NOMO-1 treated with DMSO at 0.1 percent for 48 hours (cell line): ENCODE measurements around the gene GLB1L.
"Not testable (repeated sequence)": the region's sequence is repeated elsewhere in the genome, so short reads cannot be mapped to it uniquely, and the experiment has no call there.

ENCODE experiments used
- DNase-seq: peaks from one replicate; lab custom pipeline; 2025; ENCODE audit not compliant: unreplicated experiment; lab: John Stamatoyannopoulos, UW

GLB1L gene

DNA sequence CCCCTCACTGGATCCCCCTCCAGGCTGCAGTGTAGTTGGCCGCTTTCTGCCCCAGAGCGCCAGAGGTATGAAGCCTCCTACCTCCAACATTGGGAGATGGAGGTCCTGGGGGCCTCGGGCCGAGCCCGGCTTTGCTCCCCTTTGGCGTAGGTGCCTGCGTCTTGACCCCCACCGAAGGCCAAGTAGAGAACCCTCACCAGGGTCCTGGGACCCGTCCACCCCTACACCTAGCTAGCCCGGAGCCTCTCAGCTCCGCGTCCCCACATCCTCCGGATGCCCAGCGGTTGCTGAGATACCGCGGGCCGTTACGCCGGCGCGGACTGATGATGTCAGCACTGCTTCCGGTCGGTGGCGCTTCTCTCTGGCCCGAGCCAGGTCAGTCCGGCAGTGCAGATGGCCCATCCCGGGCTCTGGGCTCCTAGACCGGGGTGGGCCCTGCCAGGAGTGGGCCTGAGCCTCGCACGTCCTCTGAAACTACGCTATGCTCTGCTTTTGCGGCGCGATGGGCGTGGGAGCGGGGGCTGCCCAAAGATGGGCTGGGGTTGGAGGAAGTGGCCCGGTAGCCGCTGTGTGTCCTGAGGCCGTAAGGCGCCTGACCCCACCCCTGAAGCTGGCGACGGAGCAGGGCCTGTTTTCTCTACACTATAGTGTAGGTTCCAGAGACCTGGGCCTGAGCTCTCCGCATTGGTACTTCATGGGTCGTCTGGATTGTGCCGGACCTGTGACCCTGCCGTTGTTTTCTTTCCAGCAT lies at the start of gene GLB1L, which contains the start of gene STK16:
GLB1L (minus strand) TSS at position 297 of the 751 bp plus-strand sequence. CDS start 1,871 bp downstream, outside the sequence.
STK16 (plus strand) TSS at position 332 of the 751 bp plus-strand sequence. CDS start 521 bp downstream, outside the sequence.
- peak; percentile 74 for DNase-seq

DNA sequence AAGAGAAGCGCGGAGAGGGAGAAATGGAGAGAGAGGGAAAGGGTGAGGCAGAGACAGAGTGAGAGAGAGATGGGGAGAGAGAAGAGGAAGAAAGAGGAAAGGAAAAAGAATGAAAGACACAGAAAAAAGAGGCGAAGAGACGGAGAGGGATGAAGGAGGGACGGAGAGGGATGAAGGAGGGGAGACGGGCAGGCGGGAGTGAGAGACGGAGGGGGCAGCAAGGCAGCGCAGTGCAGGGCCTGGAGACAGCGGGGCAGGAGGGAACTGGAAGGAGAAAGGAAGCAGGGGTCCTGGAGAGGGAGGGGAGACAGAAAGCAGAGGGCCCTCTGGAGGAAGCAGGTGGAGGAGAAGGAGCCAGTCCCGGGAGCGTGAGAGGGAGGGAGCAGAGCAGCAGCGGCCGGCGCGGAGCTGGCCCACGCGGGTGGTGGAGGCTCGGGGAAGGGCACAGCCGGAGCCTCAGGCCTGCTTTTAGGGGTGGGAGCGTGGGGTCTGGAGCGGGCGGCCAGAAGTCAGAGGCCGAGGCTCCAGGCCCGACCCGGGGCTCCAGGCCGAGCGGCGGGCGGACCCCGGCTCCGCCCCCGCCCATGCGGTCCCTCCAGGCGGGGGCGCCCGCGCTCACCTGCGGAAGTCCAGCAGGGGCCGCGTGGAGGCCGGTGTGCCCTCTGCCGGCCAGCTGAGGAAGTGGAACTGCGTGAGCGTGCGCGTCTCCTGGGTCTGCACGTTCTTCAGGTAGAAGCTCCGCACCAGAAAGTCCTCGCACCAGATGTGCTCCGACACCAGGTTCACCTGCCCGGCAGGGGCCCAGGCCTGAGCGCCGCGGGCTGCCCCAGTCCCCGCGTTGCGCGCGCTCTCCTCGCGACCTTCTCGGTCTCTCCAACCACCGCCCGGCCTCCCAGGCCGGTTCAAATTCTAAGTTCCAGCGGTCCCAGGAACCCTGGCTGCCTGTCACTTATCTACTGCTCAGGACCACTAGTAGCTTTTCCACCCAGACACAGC lies 49.4 kb upstream of the GLB1L start:
- DNase-seq, result peak; percentile 72

DNA sequence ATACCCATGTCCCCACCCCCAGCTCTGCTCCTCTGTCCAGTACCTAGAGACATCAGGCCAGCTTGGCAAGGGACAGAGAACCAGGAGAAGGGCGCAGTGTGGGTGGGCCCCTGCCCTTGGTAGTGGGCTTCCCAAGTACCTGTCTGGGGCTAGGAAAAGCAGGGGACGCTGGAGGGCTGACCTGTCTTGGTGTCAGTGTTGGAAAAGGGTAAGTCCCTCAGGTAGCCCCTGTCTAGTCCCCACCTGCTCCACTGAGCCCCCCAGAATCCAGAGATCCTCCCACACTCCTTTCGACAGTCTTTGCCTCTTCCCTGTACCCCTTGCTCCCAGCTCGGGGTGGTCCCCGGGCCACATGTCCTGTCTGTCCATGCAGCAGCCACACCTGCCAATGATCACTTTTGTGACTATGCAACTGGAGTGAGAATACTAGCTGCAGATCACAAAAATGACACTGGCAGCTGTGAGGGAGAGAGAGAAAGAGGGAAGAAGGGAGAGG lies 48.5 kb upstream of the GLB1L start:
- no peak for DNase-seq

DNA sequence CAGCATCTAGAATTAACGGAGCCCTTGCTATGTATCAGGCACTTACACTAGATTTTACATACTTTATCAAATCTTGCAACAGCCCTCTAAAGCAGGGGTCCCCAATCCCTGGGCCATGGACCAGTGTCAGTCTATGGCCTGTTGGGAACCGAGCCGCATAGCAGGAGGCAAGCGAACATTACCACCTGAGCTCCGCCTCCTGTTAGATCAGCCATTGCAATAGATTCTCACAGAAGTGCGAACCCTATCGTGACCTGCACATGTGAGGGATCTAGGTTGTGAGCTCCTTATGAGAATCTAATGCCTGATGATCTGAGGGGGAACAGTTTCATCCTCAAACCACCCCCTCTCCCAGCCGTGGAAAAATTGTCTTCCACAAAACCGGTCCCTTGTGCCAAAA lies 47.4 kb upstream of the GLB1L start:
- DNase-seq, result no peak

DNA sequence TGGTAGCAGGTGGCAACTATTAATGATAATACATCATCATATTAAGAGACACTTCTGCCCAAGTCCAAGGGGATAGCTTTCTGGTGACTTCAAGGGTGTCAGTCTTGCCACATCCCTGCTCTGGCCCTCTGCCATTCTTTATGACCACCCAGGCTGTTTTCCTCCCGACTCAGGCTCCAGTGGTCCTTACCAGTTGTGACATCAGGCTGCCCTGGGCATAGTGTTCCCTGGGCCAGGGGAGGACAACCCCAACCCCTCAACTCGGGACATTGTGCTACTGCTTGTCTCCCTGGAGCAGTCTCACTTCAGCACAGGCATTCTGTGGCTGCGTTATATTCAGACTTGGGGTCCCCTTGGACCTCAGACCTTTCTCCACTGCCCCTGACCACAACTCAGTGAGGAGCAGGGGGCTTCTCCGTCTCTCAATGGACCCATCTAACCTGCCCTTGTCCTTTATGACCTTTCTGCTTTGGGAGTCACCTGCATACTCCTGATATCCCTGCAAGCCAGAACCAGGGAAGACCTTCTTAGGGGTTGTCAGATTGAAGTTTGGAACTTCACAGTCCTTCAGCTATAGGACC lies 46.8 kb upstream of the GLB1L start:
- no peak for DNase-seq

DNA sequence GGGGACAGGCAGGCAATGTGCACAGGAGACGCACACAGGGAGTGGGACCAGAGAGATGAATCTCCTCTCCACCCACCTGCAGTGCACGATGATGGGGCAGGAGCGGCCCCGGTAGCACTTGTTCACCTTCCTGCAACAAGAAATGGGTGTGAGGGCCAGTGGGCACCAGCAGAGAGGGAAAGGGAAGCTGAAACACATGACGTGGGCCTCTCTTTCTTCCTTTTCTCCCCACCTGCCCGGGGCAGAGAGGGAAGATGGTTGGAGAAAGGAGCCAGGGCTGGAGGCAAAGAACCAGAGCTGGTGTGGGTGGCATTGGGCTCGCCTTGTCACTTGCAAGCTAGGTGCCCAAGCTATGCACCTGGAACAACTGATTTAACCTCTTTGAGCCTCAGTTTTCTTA lies 46.1 kb upstream of the GLB1L start:
- no peak for DNase-seq

DNA sequence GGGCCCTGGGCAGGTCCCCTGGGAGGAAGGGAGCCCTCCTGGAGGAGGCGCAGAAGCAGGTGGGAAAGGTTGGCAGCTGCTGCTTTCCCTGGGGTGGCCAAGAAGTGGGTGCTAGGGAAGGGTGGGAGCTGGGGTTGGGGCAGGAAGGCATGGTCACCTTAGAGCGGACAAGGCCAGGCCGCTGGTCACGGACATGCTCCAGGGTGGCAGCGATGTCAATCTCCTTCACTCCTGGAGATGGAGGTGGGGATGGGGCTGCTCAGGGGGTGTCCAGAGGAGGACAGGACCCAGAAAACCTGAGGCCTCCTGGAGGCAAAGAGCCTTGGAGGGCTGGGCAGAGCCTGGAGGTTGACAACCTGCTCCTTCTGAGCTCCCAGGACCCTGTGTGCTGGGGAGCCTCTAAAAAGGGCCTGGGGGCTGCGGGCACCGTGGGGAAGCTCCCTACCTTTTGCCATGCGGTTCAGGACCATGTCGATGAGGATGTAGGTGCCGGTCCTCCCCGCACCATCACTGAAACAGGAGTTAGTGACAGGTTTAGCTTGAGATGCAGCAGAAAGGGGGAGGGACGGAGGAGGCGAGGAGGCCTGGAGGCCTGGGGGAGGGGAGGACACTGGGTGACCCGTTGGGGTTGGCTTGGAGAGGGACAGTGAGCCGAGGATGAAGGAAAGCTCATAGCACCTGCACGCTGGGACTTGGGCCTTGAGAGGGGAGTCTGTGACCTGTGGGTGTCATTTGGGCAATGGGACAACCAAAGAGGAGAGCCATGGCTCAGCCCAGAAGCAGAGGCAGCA lies 45.3 kb upstream of the GLB1L start:
- no peak for DNase-seq

DNA sequence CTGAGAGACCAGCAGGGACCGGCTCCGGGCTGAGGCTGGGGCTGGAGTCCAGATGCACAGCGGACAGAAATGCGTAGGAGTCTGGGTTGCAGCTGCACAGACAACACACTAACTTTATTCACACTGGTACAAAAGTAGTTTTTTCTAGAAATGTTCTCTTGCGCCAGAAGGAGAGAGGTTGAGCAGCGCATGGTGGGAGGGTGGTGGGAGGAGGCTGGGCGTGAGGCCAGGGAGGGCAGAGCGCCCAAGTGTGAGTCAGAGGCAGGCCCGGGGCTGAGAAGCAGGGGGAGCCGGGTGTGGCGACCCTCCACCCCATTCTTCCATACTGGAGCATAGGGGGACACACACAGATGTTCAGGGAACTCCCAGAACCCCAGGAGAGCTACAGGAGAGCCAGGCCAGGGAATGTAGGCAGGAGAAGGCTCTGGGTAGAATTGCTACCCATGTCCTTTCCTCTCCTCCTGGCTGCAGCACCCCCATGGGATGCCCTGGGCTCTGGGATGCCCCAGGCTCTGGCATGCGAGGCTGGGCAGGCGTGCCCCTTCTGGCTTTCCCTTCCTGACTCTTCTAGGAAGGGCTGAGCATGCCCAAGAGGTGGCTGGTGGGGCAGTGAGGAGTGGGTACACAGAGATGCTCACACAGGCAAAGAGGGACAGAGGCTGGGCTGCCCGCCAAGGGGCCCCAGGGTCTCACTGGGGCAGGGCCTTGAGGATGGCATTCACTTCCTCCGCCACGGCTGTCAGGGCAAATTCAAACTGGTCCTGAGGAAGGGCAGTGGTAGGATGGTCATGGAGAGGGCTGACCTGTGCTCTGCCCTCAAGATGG lies 44.5 kb upstream of the GLB1L start:
- no peak for DNase-seq

DNA sequence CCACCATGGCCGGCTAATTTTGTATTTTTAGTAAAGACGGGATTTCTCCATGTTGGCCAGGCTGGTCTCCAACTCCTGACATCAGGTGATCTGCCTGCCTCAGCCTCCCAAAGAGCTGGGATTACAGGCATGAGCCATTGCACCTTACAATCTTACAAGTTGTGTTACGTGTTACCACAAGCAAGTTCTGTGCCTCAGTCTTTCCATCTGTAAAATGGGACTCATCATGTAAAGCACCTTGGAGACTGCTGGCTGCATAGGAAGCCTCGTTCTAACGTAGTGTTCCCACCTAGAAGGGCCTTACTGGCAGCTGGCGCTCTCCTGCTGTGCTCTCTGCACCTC lies 43.9 kb upstream of the GLB1L start:
- no peak for DNase-seq

DNA sequence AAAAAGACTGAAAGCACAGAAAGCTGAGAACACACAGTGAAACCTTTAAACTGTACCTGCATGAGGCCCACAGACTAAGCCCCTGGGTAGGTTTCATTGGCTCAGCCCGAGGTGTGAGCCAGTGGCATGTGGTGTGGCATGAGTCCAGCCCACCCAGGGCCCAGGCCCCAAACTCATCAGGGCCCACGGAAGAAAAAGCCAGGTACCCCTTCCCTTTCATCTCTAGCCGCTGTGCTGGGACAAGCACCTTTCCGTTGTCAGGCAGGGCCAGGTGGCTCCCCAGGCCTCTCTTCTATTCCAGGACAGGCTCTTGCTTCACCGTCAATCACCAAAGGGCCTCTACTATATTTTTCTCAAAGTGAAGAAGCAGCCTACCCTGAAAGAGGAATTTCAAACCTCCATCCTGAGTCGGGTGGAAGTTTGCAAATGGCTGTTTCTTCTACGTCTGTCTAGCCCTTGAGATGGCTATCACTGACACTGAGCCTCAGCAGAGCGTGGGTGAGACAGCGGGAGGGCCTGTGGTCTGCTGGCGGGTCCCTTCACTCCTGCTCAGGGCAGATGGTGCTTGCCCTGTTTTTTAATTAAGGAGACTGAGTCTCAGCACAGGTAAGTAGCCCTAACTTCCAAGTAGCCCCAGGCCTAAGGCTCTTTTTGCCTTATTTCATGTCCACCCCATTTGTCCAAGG lies 42.5 kb upstream of the GLB1L start:
- no peak for DNase-seq

DNA sequence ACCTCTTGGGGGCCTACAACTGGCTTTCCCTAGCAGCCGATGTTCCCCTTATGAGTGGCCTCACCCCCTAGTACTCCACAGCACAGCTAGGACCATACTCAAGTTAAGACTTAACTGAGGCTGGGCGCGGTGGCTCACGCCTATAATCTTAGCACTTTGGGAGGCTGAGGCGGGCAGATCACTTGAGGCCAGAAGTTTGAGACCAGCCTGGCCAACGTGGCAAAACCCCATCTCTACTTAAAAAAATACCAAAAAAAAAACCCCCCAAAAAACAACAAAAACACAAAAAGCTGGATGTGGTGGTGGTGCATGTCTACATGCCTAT lies 41.8 kb upstream of the GLB1L start:
- not testable (repeated sequence) for DNase-seq

DNA sequence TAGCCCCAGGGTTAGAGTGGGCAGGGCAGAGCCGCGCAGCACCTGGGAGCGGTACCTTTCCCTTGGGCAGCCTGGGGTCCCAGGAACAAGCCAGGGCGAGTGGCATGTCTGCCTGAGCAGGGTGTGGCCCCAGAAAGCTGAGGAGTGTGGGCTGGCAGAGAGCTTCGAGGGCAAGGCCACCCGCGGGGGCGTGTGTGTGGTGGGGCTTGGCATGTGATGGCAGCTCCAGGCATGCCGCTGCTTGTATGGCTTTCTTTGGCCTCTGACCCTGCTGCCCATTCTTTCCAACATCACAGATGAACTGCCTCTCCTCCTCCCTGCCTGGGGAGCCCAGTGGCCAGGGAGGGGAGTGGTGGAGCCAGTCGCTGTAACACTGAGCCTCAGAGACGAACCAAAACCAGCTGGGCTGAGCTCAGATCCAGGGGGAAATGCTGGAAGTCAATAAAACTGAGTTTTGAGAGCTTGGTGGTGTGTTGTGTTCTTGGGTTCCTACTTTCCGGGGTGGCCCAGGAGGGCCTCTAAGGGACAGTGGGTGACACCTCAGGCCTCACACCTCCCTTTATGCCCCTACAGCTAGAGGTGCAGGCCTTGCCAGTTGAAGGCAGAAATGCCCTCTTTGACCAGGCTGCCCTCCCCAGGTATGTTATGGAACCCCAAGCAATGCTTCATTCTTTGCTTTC lies 41.3 kb upstream of the GLB1L start:
- no peak for DNase-seq

DNA sequence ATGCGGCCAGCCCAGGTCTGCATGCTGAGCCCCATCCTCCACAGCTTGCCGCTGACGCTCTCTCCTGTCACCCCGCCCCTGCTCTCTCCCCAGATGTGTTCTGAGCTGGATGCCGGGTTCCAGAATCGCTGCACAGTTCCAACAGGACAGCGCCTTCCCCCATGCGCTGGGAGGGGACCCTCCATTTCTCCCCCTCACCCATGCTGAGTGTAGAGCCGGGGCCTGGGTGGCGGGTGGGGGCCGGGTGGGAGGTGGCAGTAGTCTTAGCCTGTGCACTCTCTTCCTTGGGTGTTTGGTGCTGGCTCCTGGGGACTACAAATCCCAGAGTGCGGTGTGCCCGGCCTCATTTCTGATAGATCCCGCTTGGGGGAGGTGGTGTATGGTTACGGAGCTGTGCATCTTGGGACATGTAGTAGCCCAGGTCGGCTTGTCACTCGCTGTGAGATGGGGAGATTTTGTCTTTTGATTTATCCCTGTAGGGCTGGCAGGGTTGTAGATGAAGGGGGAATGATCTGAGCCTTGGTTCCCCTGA lies 40.7 kb upstream of the GLB1L start:
- no peak for DNase-seq

DNA sequence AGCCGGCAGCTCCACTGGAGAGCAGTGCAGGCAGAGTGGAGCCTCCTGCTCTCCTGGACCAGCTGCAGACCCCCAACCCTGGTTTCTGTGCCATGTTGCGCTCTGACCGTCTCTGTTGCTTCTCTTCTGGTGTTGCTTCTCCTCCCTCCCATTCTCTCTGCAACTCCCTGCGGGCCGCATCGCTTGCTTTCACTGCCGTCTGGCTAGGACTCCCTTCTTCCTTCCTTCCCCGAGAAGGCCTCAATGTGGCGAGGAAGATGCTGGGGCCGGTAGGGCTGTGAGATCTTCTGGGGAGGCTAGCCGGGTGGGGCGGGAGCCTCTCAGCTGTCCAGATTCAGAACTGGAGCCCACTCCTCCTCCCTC lies 40.1 kb upstream of the GLB1L start:
- DNase-seq, result no peak

DNA sequence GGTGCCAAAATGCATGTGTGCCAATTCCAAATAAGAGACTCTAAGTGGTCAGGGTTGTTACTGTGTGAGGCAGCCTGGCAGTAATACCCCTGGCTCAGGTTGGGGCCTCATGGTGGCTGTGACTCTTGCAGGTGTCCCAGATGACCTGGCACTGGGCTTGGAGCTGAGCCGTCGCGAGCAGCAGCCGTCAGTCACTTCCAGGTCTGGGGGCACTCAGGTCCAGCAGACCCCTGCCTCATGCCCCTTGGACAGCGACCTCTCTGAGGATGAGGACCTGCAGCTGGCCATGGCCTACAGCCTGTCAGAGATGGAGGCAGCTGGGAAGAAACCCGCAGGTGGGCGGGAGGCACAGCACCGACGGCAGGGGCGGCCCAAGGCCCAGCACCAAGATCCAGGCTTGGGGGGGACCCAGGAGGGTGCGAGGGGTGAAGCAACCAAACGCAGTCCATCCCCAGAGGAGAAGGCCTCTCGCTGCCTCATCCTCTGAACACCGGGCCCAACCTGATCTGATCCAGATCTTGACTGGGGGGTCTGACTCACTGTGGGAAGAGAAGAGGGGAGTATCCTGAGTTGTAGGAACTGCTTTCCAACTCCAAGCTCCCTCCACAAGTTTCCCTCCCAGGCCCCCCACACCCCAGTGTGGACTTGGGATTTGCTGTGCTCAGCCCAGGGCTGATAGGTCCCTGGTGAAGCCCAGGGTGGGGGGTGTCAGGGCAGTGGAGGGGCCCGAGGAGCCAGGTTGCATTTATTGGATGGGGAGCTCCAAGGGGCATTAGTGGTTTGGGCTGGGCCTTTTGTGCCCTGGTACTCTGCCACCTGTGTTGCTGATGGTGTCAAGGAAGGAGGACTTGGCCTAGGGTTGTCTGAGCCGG lies 39.5 kb upstream of the GLB1L start:
- no peak for DNase-seq

DNA sequence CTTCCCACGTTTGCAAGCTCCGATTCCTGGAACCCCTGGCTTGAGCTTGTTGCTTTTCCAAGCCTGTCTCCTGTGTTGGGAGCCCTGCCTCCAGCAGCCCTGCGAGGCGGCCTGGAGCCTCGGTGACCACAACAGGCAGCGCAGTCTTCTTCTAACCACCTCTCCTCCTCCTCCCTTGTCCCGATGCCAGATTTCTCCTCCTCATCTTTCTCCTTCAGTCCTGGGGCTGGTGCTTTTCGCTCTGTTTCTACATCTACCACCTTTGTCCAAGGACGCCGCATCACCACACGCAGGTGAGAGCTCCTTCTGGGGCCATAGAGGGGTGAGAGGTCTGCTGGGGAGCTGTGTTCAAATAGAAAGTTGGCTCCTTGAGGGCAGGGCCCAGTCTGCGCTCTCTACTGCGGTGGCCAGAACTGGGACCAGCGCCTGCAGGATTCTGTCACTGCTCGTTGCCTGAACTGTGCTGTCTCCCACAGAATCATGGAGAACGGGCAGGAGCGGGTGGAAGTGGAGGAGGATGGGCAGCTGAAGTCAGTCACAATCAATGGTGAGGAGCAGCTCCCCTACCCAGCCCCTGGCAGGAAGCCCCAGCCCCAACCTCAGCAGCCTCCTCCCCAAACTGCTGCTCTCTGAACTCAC lies 37.8 kb upstream of the GLB1L start:
- DNase-seq, result no peak

DNA sequence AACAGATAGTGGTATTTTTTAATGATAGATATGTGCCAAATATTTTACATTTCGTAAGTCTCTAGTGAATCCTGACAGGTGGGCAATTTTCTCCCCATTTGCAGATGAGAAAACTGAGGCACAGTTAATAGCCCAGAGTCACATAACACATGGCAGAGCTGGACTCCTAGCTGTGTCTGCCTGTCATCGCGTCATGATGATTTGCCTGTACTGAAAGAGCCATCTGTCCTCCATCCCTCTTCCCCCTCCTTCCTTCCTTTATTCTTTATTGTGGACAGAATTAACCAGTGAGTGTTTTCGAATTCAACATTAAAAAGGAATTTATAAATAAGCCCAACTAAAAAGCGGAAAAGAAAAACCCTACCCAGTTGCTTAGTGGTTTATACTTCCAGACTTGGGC lies 37.1 kb upstream of the GLB1L start:
- DNase-seq, result no peak
